Neural cell (in vitro differentiated cells): ENCODE results near the gene GPR35. TPM values are rescaled to one million over a fixed set of nuclear protein-coding genes. Genes with fewer than 3 reads are reported as not detected.

Source experiments
- H2AFZ ChIP-seq: fragments of 200-600, 300-800 bp; sonication (generic), shearing (Covaris generic); 2 replicates; pipeline ENCODE4 v1.6.0; 2014; ENCODE audit warnings: low read depth, mild to moderate bottlenecking, antibody characterized with exemption, low read length, moderate library complexity
- H3F3A ChIP-seq: fragments of 200-600 bp; shearing (Covaris generic); 2 replicates; pipeline ENCODE4 v1.6.1; 2016; ENCODE audit warnings: mild to moderate bottlenecking, moderate library complexity, mixed read lengths, antibody characterized with exemption, low read length; ENCODE audit not compliant: insufficient read depth, poor library complexity, severe bottlenecking
- H3K27ac ChIP-seq: fragments of 200-600, 300-800 bp; sonication (generic), shearing (Covaris generic); 2 replicates; pipeline ENCODE4 v1.5.1; 2014; ENCODE audit warnings: mild to moderate bottlenecking, low read length, moderate library complexity
- H3K27me3 ChIP-seq: fragments of 300-800, 200-600 bp; sonication (generic), shearing (Covaris generic); 2 replicates; pipeline ENCODE4 v1.6.0; 2014; ENCODE audit warnings: mild to moderate bottlenecking, low read depth, low read length, moderate library complexity; ENCODE audit not compliant: insufficient read depth
- H3K36me3 ChIP-seq: fragments of 300-800, 200-600 bp; sonication (generic), shearing (Covaris generic); 2 replicates; pipeline ENCODE4 v1.5.1; 2014; ENCODE audit warnings: mild to moderate bottlenecking, antibody characterized with exemption, low read length, moderate library complexity; ENCODE audit not compliant: insufficient read depth
- H3K4me2 ChIP-seq: fragments of 300-800, 200-600 bp; sonication (generic), shearing (Covaris generic); 2 replicates; pipeline ENCODE4 v1.6.0; 2014; ENCODE audit warnings: mild to moderate bottlenecking, low read length
- H3K4me3 ChIP-seq: fragments of 300-800, 200-600 bp; sonication (generic), shearing (Covaris generic); 2 replicates; pipeline ENCODE4 v1.5.1; 2014; ENCODE audit warnings: mild to moderate bottlenecking, low read length, moderate library complexity
- H3K79me2 ChIP-seq: fragments of 200-600 bp; shearing (Covaris generic); replicated peaks from 2 replicates; pipeline ENCODE4 v1.6.0; 2014; ENCODE audit warnings: mild to moderate bottlenecking, low read length, moderate library complexity; ENCODE audit not compliant: insufficient read depth
- H3K9ac ChIP-seq: fragments of 300-800, 200-600 bp; sonication (generic), shearing (Covaris generic); 2 replicates; pipeline ENCODE4 v1.6.1; 2016; ENCODE audit warnings: mild to moderate bottlenecking, low read length, mixed read lengths
- H3K9me2 ChIP-seq: fragments of 200-600 bp; shearing (Covaris generic); 2 replicates; pipeline ENCODE4 v1.6.1; 2016; ENCODE audit warnings: mild to moderate bottlenecking, low read length, mixed read lengths; ENCODE audit not compliant: insufficient read depth
- H3K9me3 ChIP-seq: fragments of 200-600, 300-800 bp; sonication (generic), shearing (Covaris generic); 2 replicates; pipeline ENCODE4 v1.6.1; 2016; ENCODE audit warnings: mild to moderate bottlenecking, mixed run types, low read length, moderate library complexity, mixed read lengths
- H4K20me1 ChIP-seq: fragments of 200-600 bp; shearing (Covaris generic); 2 replicates; pipeline ENCODE4 v1.6.1; 2016; ENCODE audit warnings: mild to moderate bottlenecking, mixed run types; ENCODE audit not compliant: insufficient read depth
- EP300 ChIP-seq: fragments of 450-650 bp; conservative IDR thresholded peaks from 2 replicates; pipeline ENCODE4 v1.6.1; 2014; ENCODE audit warnings: antibody characterized with exemption, mild to moderate bottlenecking, moderate library complexity; ENCODE audit not compliant: poor library complexity, severe bottlenecking
- EZH2 ChIP-seq: fragments of 200-600, 300-800 bp; shearing (Covaris generic), sonication (generic); IDR thresholded peaks from 2 replicates; pipeline ENCODE4 v1.6.1; 2014; ENCODE audit warnings: antibody characterized with exemption, low read length, borderline replicate concordance, mild to moderate bottlenecking; ENCODE audit not compliant: insufficient read depth, poor library complexity, severe bottlenecking
- MXI1 ChIP-seq: fragments of 450-650 bp; conservative IDR thresholded peaks from 2 replicates; pipeline ENCODE4 v1.6.1; 2014; ENCODE audit warnings: antibody characterized with exemption, mild to moderate bottlenecking; ENCODE audit not compliant: poor library complexity, severe bottlenecking
- POLR2AphosphoS5 ChIP-seq: IDR thresholded peaks from 2 replicates; pipeline ENCODE4 v1.6.1; 2012
- RAD21 ChIP-seq: fragments of 450-650 bp; conservative IDR thresholded peaks from 2 replicates; pipeline ENCODE4 v1.6.1; 2014; ENCODE audit warnings: antibody characterized with exemption, mild to moderate bottlenecking, moderate library complexity
- SMC3 ChIP-seq: fragments of 450-650 bp; conservative IDR thresholded peaks from 2 replicates; pipeline ENCODE4 v1.6.1; 2014; ENCODE audit warnings: antibody characterized with exemption, mild to moderate bottlenecking, moderate library complexity; ENCODE audit not compliant: poor library complexity
- TAF1 ChIP-seq: IDR thresholded peaks from 2 replicates; pipeline ENCODE4 v1.6.1; 2012; ENCODE audit warnings: low read depth
- polyA plus RNA-seq: library from polyadenylated mRNA; depleted of rRNA; stranded (reverse); fragments of >200 nt; gene quantifications from 2 replicates; pipeline ENCODE4 v1.2.3, GENCODE V29; 2014
- TF ChIP-seq, protein P1 (sequence below): IDR thresholded peaks from 2 replicates; pipeline ENCODE4 v1.6.1; 2012; ENCODE audit warnings: borderline replicate concordance
- TF ChIP-seq, protein P2 (sequence below): fragments of 450-650 bp; IDR thresholded peaks from 2 replicates; pipeline ENCODE4 v1.5.1; 2014; ENCODE audit warnings: antibody characterized with exemption, mild to moderate bottlenecking, moderate library complexity; ENCODE audit not compliant: poor library complexity, severe bottlenecking

GPR35 gene
- polyA plus RNA-seq, 1 donor from 2014 or later = 2.8 TPM

DNA sequence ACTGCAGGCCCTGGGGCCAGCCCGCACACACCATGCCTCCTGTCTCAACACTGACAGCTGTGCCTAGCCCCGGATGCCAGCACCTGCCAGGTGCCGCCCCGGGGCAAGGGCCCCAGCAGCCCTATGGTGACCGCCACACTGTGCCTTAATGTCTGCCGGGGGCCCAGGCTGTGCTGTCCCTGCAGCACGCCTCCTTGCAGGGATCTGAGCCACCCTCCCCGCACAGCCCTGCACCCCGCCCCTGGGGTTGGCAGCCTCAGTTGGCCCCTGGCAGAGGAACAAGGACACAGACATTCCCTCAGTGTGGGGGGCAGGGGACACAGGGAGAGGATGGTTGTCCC is 47.2 kb upstream of the GPR35 start:
- Histone ChIP-seq H3F3A (no peaks in the 10 kb centered on the region), H3K4me3 (no peak overlapping the region), H3K9me3 (no peaks in the 10 kb centered on the region), H2AFZ (no peak overlapping the region), H3K27ac (no peak overlapping the region), H3K9ac (no peak overlapping the region), H3K27me3 (no peaks in the 10 kb centered on the region), H3K4me2 (no peak overlapping the region), H3K9me2 (no peaks in the 10 kb centered on the region), H3K79me2 (peaks cover 3% of the 10 kb centered on the region), H4K20me1 (no peaks in the 10 kb centered on the region), H3K36me3 (no peaks in the 10 kb centered on the region)
- TF ChIP-seq EZH2 (no peak), RAD21 (no peak)

GRCh38 chr2:240578488-240578887 is 46.8 kb upstream of the GPR35 start:
- Histone ChIP-seq H3K27me3 (no peaks in the 10 kb centered on the region), H2AFZ (no peak overlapping the region), H4K20me1 (no peaks in the 10 kb centered on the region), H3F3A (no peaks in the 10 kb centered on the region), H3K4me2 (no peak overlapping the region), H3K9ac (no peak overlapping the region), H3K9me3 (no peaks in the 10 kb centered on the region), H3K27ac (no peak overlapping the region), H3K36me3 (no peaks in the 10 kb centered on the region), H3K9me2 (no peaks in the 10 kb centered on the region), H3K4me3 (no peak overlapping the region), H3K79me2 (peaks cover 4% of the 10 kb centered on the region)
- TF ChIP-seq, protein P1, sequence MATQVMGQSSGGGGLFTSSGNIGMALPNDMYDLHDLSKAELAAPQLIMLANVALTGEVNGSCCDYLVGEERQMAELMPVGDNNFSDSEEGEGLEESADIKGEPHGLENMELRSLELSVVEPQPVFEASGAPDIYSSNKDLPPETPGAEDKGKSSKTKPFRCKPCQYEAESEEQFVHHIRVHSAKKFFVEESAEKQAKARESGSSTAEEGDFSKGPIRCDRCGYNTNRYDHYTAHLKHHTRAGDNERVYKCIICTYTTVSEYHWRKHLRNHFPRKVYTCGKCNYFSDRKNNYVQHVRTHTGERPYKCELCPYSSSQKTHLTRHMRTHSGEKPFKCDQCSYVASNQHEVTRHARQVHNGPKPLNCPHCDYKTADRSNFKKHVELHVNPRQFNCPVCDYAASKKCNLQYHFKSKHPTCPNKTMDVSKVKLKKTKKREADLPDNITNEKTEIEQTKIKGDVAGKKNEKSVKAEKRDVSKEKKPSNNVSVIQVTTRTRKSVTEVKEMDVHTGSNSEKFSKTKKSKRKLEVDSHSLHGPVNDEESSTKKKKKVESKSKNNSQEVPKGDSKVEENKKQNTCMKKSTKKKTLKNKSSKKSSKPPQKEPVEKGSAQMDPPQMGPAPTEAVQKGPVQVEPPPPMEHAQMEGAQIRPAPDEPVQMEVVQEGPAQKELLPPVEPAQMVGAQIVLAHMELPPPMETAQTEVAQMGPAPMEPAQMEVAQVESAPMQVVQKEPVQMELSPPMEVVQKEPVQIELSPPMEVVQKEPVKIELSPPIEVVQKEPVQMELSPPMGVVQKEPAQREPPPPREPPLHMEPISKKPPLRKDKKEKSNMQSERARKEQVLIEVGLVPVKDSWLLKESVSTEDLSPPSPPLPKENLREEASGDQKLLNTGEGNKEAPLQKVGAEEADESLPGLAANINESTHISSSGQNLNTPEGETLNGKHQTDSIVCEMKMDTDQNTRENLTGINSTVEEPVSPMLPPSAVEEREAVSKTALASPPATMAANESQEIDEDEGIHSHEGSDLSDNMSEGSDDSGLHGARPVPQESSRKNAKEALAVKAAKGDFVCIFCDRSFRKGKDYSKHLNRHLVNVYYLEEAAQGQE = no peak
- TF ChIP-seq, protein P2, sequence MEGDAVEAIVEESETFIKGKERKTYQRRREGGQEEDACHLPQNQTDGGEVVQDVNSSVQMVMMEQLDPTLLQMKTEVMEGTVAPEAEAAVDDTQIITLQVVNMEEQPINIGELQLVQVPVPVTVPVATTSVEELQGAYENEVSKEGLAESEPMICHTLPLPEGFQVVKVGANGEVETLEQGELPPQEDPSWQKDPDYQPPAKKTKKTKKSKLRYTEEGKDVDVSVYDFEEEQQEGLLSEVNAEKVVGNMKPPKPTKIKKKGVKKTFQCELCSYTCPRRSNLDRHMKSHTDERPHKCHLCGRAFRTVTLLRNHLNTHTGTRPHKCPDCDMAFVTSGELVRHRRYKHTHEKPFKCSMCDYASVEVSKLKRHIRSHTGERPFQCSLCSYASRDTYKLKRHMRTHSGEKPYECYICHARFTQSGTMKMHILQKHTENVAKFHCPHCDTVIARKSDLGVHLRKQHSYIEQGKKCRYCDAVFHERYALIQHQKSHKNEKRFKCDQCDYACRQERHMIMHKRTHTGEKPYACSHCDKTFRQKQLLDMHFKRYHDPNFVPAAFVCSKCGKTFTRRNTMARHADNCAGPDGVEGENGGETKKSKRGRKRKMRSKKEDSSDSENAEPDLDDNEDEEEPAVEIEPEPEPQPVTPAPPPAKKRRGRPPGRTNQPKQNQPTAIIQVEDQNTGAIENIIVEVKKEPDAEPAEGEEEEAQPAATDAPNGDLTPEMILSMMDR = no peak
- no peak for TF ChIP-seq EP300
- TF ChIP-seq EZH2 = no peak
- no peak for TF ChIP-seq POLR2AphosphoS5

DNA sequence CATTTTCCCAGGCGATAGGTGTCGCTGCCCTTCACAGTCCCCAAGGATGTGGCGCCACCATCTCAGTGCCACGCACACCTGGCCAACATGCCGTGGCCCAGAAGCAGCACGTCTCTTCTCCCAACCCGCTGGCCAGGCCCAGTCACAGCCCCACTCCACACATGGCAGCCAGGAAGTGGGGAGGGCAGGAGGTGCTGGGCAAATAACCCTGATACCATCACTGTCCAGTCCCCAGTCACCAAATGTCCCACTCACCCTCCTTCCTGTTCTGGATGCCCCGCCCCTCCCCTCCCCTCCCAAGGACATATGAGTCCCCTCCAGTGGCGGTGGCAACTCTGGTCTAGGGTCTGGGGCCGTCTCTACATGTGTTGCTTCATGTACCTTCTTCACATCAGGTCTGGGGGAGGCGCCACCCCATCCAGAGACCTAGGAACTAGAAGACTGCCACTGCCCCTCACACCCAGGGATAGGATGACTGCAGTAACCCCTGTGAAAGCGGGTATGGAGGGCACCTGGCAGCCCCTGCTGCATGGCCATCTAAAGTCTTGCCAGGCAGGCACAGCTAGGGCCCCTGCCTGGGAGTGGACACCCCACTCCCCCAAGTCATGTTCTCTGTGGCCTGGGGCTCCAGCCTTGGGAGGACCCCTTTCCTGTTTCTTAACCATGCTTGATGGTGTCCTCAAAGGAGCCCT is 46.1 kb upstream of the GPR35 start:
- no peak overlapping the region for H3K4me3 ChIP-seq
- H3K79me2 ChIP-seq = peaks cover 8% of the 10 kb centered on the region
- H3K4me2 ChIP-seq = no peak overlapping the region
- no peak overlapping the region for H3K9ac ChIP-seq
- H3K27ac ChIP-seq = no peak overlapping the region
- TF ChIP-seq RAD21 = no peak
- no peak for TF ChIP-seq POLR2AphosphoS5
- TF ChIP-seq EP300 = no peak
- TF ChIP-seq MXI1 = no peak
- TF ChIP-seq, protein P2 = no peak
- no peak for TF ChIP-seq SMC3
- no peak for TF ChIP-seq TAF1
- TF ChIP-seq, protein P1 = no peak
- TF ChIP-seq EZH2 = no peak
- no peak overlapping the region for H2AFZ ChIP-seq
- no peaks in the 10 kb centered on the region for H3K9me2 ChIP-seq
- no peaks in the 10 kb centered on the region for H4K20me1 ChIP-seq
- H3K27me3 ChIP-seq = no peaks in the 10 kb centered on the region
- no peaks in the 10 kb centered on the region for H3F3A ChIP-seq
- no peaks in the 10 kb centered on the region for H3K36me3 ChIP-seq
- H3K9me3 ChIP-seq = no peaks in the 10 kb centered on the region
